Vagina (tissue), 2 donors: ENCODE measurements around the gene CDH19. TPM values are rescaled to one million over a fixed set of nuclear protein-coding genes. Genes with fewer than 3 reads are reported as not detected.

Experiments
- DNase-seq, 2 donors: peaks; one replicate each; pipeline ENCODE4 v3.0.0-alpha.2; 2017; ENCODE audit errors: extremely low spot score in 2 of 2
- H3K27ac ChIP-seq: fragments of 200-600 bp; sonication (generic); one replicate; pipeline ENCODE4 v1.5.1; 2019
- H3K27me3 ChIP-seq: fragments of 200-600 bp; sonication (generic); one replicate; pipeline ENCODE4 v1.5.1; 2019
- H3K36me3 ChIP-seq, 2 donors: fragments of 200-600 bp; sonication (generic); one replicate each; pipeline ENCODE4 v1.5.1; 2017 to 2019
- H3K4me1 ChIP-seq: fragments of 200-600 bp; sonication (generic); one replicate; pipeline ENCODE4 v1.5.1; 2019
- H3K4me3 ChIP-seq, 2 donors: fragments of 200-600 bp; sonication (generic); 1 replicate in 1 of 2; 2 replicates in 1 of 2; pipeline ENCODE4 v1.5.1; 2016 to 2019
- H3K9me3 ChIP-seq: fragments of 200-600 bp; sonication (generic); one replicate; pipeline ENCODE4 v1.5.1; 2019
- CTCF ChIP-seq, 3 experiments: fragments of 450-650 bp in 2 of 3; fragments of 200-600 bp in 1 of 3; sonication (generic) in 1 of 3; IDR thresholded peaks; one replicate each; pipeline ENCODE4 v1.5.1; 2017 to 2019; ENCODE audit warnings: antibody characterized with exemption in 3 of 3, mild to moderate bottlenecking in 2 of 3, moderate library complexity in 2 of 3
- POLR2A ChIP-seq, 2 donors: fragments of 450-650 bp; IDR thresholded peaks; one replicate each; pipeline ENCODE4 v1.6.1; 2017; ENCODE audit warnings: antibody characterized with exemption in 2 of 2, mild to moderate bottlenecking in 2 of 2, moderate library complexity in 2 of 2
- POLR2AphosphoS5 ChIP-seq, 2 donors: sonication (generic); formaldehyde crosslinking; IDR thresholded peaks; one replicate each; pipeline ENCODE4 v1.9.0; 2017; ENCODE audit warnings: antibody characterized with exemption in 2 of 2, mild to moderate bottlenecking in 2 of 2, low read depth in 1 of 2; ENCODE audit not compliant: insufficient read depth in 1 of 2
- intact Hi-C: fragments of 100-400 bp; cut with DNase I; formaldehyde crosslinking; loops from one replicate; pipeline ENCODE4 v1.15.1; 2023
- total RNA-seq: library from RNA; depleted of rRNA; stranded (reverse); fragments of >200 nt; gene quantifications from one replicate; pipeline ENCODE4 v1.2.3, GENCODE V29; 2016

Gene CDH19
- total RNA-seq, 1 donor from 2014 or later, result 18.2 TPM

DNA sequence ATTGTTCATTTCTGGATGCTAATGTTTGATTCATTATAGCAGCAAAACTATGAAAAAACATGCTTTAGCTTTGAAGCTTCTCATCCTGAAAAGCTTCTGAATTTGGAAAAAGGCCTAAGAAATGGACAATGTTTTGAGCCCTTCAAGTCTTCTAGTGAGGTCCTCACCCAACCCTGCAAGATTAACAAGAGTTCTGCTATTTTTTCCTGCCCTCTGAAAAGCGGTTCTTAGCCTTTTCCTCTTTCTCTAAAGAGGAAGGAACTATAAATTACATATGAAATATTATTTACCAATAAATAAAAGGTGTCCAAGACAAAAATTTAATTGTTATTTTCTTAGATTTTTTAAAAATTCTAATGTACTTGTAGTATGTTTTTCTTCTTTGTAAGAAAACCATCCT, 19.9 kb upstream of the CDH19 start:
- H3K4me1 ChIP-seq, result no peaks in the 10 kb centered on the region
- DNase-seq, result no peak
- no peak overlapping the region for H3K27ac ChIP-seq
- TF ChIP-seq POLR2AphosphoS5 (IDR thresholded peaks at IDR 0.05; ENCODE audit: insufficient read depth in 1 of 2, low read depth in 1 of 2) (no peak), POLR2A (IDR thresholded peaks at IDR 0.05) (no peak), CTCF (IDR thresholded peaks at IDR 0.05) (no peak)
- intact Hi-C loops, result no loop called here
- H3K36me3 ChIP-seq, result no peaks in the 10 kb centered on the region
- H3K27me3 ChIP-seq, result no peaks in the 10 kb centered on the region
- no peak overlapping the region for H3K4me3 ChIP-seq
- no peaks in the 10 kb centered on the region for H3K9me3 ChIP-seq

DNA sequence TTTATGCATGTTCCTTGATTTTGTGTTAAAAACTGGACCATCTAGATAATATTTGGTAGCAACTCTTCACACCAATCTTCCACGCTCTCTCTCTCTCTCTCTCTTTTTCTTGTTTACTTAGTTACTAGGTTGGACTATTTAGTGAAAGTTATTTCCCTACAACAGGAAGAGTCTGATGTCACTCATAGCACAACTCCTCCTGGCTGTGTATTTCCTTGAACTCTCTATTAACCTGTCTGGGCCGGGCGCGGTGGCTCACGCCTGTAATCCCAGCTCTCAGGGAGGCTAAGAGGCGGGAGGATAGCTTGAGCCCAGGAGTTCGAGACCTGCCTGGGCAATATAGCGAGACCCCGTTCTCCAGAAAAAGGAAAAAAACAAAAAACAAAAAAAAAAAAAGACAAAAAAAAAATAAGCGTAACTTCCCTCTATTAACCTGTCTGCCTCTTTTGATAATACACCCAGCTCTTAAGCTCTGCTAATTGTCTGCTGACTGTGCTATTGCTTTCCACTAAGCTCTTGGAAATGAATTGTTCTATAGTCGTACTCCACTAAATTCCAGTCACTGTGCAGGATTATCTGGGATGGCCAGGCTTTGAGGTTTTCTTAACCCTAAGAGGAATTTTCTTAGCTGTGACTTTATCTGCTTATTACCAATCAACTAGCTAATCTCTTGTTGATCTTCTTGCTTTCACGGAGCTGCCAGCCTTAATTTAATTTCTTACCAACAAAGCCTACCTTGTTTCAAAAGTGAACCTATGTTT, 18.1 kb upstream of the CDH19 start:
- Histone ChIP-seq H3K27me3 (no peaks in the 10 kb centered on the region), H3K27ac (no peak overlapping the region), H3K36me3 (no peaks in the 10 kb centered on the region), H3K4me3 (no peak overlapping the region), H3K9me3 (no peaks in the 10 kb centered on the region), H3K4me1 (no peaks in the 10 kb centered on the region)
- intact Hi-C loops, result no loop called here
- TF ChIP-seq POLR2AphosphoS5 (IDR thresholded peaks at IDR 0.05; ENCODE audit: insufficient read depth in 1 of 2, low read depth in 1 of 2) (no peak), POLR2A (IDR thresholded peaks at IDR 0.05) (no peak), CTCF (IDR thresholded peaks at IDR 0.05) (no peak)
- no peak for DNase-seq

DNA sequence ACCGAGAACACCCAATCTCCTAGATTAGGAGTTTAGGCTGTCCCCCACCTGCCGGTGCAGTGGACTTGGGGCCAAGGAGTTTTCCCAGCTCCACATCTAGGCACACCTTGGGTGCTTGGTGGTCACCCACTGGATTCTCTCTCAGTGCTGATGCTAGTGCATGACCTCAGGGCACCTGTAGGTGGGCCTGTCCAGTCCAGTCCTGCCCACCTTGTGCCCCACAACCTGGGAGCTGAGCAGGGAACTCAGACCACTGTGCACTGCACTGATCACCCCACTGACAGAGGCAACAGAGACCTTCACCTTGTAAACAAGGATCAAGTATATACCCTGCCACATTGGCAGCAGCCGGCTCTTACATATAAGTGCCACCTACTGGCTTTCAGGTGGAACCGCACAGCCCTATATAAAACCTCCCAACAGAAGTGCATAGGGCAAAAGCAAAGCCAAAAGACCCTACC, 12.7 kb upstream of the CDH19 start:
- Histone ChIP-seq H3K36me3 (no peaks in the 10 kb centered on the region), H3K27ac (no peak overlapping the region), H3K27me3 (no peaks in the 10 kb centered on the region), H3K4me1 (no peaks in the 10 kb centered on the region), H3K9me3 (no peaks in the 10 kb centered on the region), H3K4me3 (no peak overlapping the region)
- no peak for DNase-seq
- intact Hi-C loops, result no loop called here
- TF ChIP-seq POLR2A (IDR thresholded peaks at IDR 0.05) (no peak), POLR2AphosphoS5 (IDR thresholded peaks at IDR 0.05; ENCODE audit: insufficient read depth in 1 of 2, low read depth in 1 of 2) (no peak), CTCF (IDR thresholded peaks at IDR 0.05) (no peak)

DNA sequence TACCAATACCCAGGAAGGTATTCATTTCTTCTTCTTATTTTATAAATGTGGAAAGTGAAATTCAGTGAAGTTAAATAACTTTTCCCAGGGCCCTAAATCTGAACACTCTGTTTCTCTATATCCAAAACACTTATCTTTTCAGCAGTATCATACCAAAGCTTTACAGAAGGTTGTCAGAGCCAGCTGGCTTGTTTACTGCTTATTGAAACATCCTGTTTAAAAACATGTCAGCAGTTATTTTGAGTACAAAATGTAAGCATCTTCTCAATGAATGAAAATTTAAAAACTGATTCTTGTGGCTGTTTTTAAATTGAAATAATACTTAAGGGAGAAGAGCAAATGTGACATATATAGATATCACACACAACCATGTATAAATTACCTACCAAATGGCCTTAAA, 11.3 kb upstream of the CDH19 start:
- no peak overlapping the region for H3K4me3 ChIP-seq
- no peak for DNase-seq
- TF ChIP-seq CTCF (IDR thresholded peaks at IDR 0.05), result no peak
- no peak for TF ChIP-seq POLR2AphosphoS5 (IDR thresholded peaks at IDR 0.05; ENCODE audit: insufficient read depth in 1 of 2, low read depth in 1 of 2)
- no peak for TF ChIP-seq POLR2A (IDR thresholded peaks at IDR 0.05)
- H3K9me3 ChIP-seq, result no peaks in the 10 kb centered on the region
- H3K4me1 ChIP-seq, result no peaks in the 10 kb centered on the region
- no peak overlapping the region for H3K27ac ChIP-seq
- H3K27me3 ChIP-seq, result no peaks in the 10 kb centered on the region
- intact Hi-C loops, result no loop called here
- no peaks in the 10 kb centered on the region for H3K36me3 ChIP-seq

GRCh38 chr18:66607632-66608031, 3.7 kb upstream of the CDH19 start:
- DNase-seq, result no peak
- Histone ChIP-seq H3K27me3 (no peaks in the 10 kb centered on the region), H3K4me3 (no peak overlapping the region), H3K9me3 (no peaks in the 10 kb centered on the region), H3K36me3 (no peaks in the 10 kb centered on the region), H3K4me1 (no peaks in the 10 kb centered on the region), H3K27ac (no peak overlapping the region)
- TF ChIP-seq CTCF (IDR thresholded peaks at IDR 0.05), result no peak
- TF ChIP-seq POLR2AphosphoS5 (IDR thresholded peaks at IDR 0.05; ENCODE audit: insufficient read depth in 1 of 2, low read depth in 1 of 2), result no peak
- no peak for TF ChIP-seq POLR2A (IDR thresholded peaks at IDR 0.05)
- intact Hi-C loops, result no loop called here
